Right hindlimb (tissue), 1 donor: ENCODE data around the gene ANKRD40.
"Not testable (repeated sequence)": the region's sequence is repeated elsewhere in the genome, so short reads cannot be mapped to it uniquely, and the experiment has no call there.

Source experiments
- DNase-seq: peaks from one replicate; pipeline ENCODE4 v3.0.0-alpha.2; 2018

Gene ANKRD40

GRCh38 chr17:50685334-50685665, 22.4 kb downstream of the ANKRD40 start:
- no peak for DNase-seq

- DNase-seq = no peak
Measured at GRCh38 chr17:50684612-50685333, 22.9 kb downstream of the ANKRD40 start.

- DNase-seq = no peak
Measured at GRCh38 chr17:50684288-50684611, 23.5 kb downstream of the ANKRD40 start.

- no peak for DNase-seq
Measured at GRCh38 chr17:50683434-50684287, 24.1 kb downstream of the ANKRD40 start.

GRCh38 chr17:50682938-50683337, 24.8 kb downstream of the ANKRD40 start:
- DNase-seq = no peak

- DNase-seq = no peak
Measured at GRCh38 chr17:50682441-50682840, 25.3 kb downstream of the ANKRD40 start.

GRCh38 chr17:50681263-50682200, 26.2 kb downstream of the ANKRD40 start:
- peak; percentile 80 for DNase-seq

GRCh38 chr17:50680543-50681262, 27.0 kb downstream of the ANKRD40 start:
- DNase-seq = not testable (repeated sequence)

- DNase-seq = no peak
Measured at GRCh38 chr17:50680126-50680525, 27.6 kb downstream of the ANKRD40 start.

GRCh38 chr17:50679008-50679544, 28.6 kb downstream of the ANKRD40 start:
- DNase-seq = no peak

GRCh38 chr17:50677851-50678375, 29.8 kb downstream of the ANKRD40 start:
- peak; percentile 12 for DNase-seq

GRCh38 chr17:50676065-50676975, 31.4 kb downstream of the ANKRD40 start:
- peak; percentile 11 for DNase-seq

GRCh38 chr17:50675627-50676026, 32.1 kb downstream of the ANKRD40 start:
- DNase-seq = peak; percentile 15

GRCh38 chr17:50675190-50675589, 32.5 kb downstream of the ANKRD40 start:
- no peak for DNase-seq

GRCh38 chr17:50672831-50673551, 34.7 kb downstream of the ANKRD40 start:
- peak; percentile 9 for DNase-seq

- DNase-seq = no peak
Measured at GRCh38 chr17:50672071-50672470, 35.6 kb downstream of the ANKRD40 start.

- no peak for DNase-seq
Measured at GRCh38 chr17:50668838-50669581, 38.7 kb downstream of the ANKRD40 start.

- no peak for DNase-seq
Measured at GRCh38 chr17:50668025-50668837, 39.5 kb downstream of the ANKRD40 start.
